ENCODE data around the gene MOB3A. TPM values are rescaled to one million over a fixed set of nuclear protein-coding genes. Genes with fewer than 3 reads are reported as not detected.

Gene MOB3A
- total and polyA plus RNA-seq, 2 of the 13 experiments (the other 11 are each of a cell fraction or from before 2014, with no cell fraction given): 3.5 to 17.8 TPM

DNA sequence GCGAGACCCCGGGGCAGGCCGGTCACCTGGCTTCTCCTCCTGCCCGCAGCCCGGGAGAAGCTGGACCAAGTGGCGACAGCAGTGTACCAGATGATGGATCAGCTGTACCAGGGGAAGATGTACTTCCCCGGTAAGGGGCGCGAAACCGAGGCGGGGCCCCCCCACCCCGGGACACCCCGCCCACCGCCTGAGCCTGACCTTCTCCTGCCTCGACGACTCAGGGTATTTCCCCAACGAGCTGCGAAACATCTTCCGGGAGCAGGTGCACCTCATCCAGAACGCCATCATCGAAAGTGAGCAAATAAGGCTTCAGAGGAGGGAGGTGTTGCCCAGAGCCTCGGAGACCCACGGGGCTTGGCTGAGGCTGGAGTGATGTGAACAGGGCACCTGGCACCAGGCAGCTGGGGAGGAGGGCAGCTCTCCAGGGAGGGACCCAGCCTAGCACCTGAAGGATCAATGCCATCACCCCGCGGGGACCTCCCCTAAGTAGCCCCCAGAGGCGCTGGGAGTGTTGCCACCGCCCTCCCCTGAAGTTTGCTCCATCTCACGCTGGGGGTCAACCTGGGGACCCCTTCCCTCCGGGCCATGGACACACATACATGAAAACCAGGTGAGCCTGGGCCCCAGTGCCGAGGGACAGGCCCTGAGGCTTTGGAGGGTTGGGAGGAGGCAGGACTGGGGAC is 1.2 kb upstream of the MOB3A start (continued):
- TF ChIP-seq, protein P1, sequence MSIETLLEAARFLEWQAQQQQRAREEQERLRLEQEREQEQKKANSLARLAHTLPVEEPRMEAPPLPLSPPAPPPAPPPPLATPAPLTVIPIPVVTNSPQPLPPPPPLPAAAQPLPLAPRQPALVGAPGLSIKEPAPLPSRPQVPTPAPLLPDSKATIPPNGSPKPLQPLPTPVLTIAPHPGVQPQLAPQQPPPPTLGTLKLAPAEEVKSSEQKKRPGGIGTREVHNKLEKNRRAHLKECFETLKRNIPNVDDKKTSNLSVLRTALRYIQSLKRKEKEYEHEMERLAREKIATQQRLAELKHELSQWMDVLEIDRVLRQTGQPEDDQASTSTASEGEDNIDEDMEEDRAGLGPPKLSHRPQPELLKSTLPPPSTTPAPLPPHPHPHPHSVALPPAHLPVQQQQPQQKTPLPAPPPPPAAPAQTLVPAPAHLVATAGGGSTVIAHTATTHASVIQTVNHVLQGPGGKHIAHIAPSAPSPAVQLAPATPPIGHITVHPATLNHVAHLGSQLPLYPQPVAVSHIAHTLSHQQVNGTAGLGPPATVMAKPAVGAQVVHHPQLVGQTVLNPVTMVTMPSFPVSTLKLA (IDR thresholded peaks at IDR 0.05): no peak
- TF ChIP-seq NCOA2 (CRISPR knock-in tag; IDR thresholded peaks at IDR 0.05) (no peak), PAX8 (CRISPR knock-in tag; IDR thresholded peaks at IDR 0.05; ENCODE audit: borderline replicate concordance) (no peak), ZNF329 (CRISPR knock-in tag; IDR thresholded peaks at IDR 0.05; ENCODE audit: low read depth) (0 out of 2 replicates have a peak, but pooled peaks have one; percentile 12)

DNA sequence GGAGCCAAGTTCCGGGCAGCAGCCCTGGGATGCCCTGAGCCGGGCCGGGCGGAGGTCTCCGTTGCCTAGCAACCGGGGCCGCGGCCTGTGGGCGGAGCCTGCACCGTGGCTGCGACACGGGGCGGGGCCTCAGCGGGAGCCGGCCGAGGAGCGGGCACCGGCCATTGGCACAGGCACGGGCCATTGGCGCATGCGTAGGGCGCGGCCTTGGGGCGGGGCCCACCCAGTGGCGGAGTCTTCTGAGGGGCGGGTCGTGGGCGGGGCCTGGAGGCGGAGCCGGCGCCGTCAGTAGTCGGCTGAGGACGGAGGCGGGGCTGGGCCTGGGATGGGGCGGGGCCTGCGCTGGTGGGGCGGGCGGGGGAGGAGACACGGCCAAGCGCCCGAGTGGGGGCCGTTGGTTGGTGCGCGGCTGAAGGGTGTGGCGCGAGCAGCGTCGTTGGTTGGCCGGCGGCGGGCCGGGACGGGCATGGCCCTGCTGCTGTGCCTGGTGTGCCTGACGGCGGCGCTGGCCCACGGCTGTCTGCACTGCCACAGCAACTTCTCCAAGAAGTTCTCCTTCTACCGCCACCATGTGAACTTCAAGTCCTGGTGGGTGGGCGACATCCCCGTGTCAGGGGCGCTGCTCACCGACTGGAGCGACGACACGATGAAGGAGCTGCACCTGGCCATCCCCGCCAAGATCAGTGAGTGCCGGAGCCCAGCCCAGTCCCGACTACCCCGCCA is 515 bp upstream of the MOB3A start, which contains the start of gene IZUMO4:
TSS of gene IZUMO4 (plus strand) at position 436 of the 723 bp plus-strand sequence. CDS start at position 467, 31 bp downstream.
- POLR2A ChIA-PET: no interaction called here
- H3K4me1 ChIP-seq (ENCODE audit: insufficient read depth, low read length): peaks cover 24% of the 10 kb centered on the region
- DNase-seq (ENCODE audit: low spot score) (peak; percentile 89), ATAC-seq (peak; percentile 94), FAIRE-seq (peak; percentile 32)
- WGBS (ENCODE audit: low lambda C conversion rate): no CpG with 5 or more reads among the region's 70 CpGs
- H4K20me1 ChIP-seq (ENCODE audit: insufficient read depth, low read length): no peaks in the 10 kb centered on the region
- no peaks in the 10 kb centered on the region for H3K27me3 ChIP-seq (ENCODE audit: control insufficient read depth in 1 of 2, insufficient read depth in 2 of 2, low read length in 2 of 2)
- H3K4me2 ChIP-seq (ENCODE audit: low read depth, low read length): peak within 1 kb of the TSS; percentile 99
- H3K79me2 ChIP-seq (ENCODE audit: insufficient read depth, low read length): peaks cover 7% of the 10 kb centered on the region
- H3K4me3 ChIP-seq (replicated peaks in 1 of 3; ENCODE audit: insufficient read depth in 1 of 3, low read depth in 2 of 3, low read length in 3 of 3): peak within 1 kb of the TSS; percentile 73 to 86 (median 81)
- CTCF ChIA-PET (ENCODE audit: low intra/inter-chr PET ratio, low total read pairs): no interaction called here
- H3K9ac ChIP-seq (ENCODE audit: insufficient read depth, low read depth, low read length): peak within 1 kb of the TSS; percentile 77
- H2AFZ ChIP-seq (ENCODE audit: low read length): no peak within 1 kb of the TSS
- H3K36me3 ChIP-seq (replicated peaks in 1 of 2; ENCODE audit: control insufficient read depth in 1 of 2, insufficient read depth in 2 of 2, low read length in 2 of 2): peaks cover 11 to 22% of the 10 kb centered on the region in 2 experiments; a peak in 4 of 5 replicates
- peak within 1 kb of the TSS; percentile 83 for H3K27ac ChIP-seq (ENCODE audit: extremely low read length, insufficient read depth, low read length)
- H3K9me3 ChIP-seq (ENCODE audit: low read length): no peaks in the 10 kb centered on the region
- no TSS peak for BruUV-seq (replicated peaks)
- intact Hi-C loops (cut with micrococcal nuclease; ENCODE audit: unreplicated experiment) (no loop called here), in situ Hi-C loops (cut with HindIII; ENCODE audit: extremely low pct_ligation_motif_present, low pct_unique_long_range_greater_than_20kb) (no loop called here)
- TF ChIP-seq ZNF326 (CRISPR knock-in tag; IDR thresholded peaks at IDR 0.05; ENCODE audit: borderline replicate concordance) (no peak), ONECUT2 (CRISPR knock-in tag; IDR thresholded peaks at IDR 0.05) (no peak), TAF1 (CRISPR knock-in tag; IDR thresholded peaks at IDR 0.05) (peak; percentile 13; the same call in 1 of the 2 replicates), ZMYM4 (CRISPR knock-in tag; IDR thresholded peaks at IDR 0.05) (no peak), ZNF552 (CRISPR knock-in tag; IDR thresholded peaks at IDR 0.05; ENCODE audit: borderline replicate concordance) (no peak), RELA (CRISPR knock-in tag; IDR thresholded peaks at IDR 0.05) (no peak), CCDC6 (CRISPR knock-in tag; IDR thresholded peaks at IDR 0.05) (0 out of 2 replicates have a peak, but pooled peaks have one; percentile 22), SIN3A (IDR thresholded peaks at IDR 0.05; ENCODE audit: borderline replicate concordance, low read depth, low read length) (peak; percentile 69; the same call in 1 of the 2 replicates), ZMAT3 (CRISPR knock-in tag; conservative IDR thresholded peaks at IDR 0.05) (no peak), ZNF205 (CRISPR knock-in tag; IDR thresholded peaks at IDR 0.05) (no peak), ZNF724P (CRISPR knock-in tag; IDR thresholded peaks at IDR 0.05; ENCODE audit: borderline replicate concordance) (no peak), HCFC1 (IDR thresholded peaks at IDR 0.05; ENCODE audit: low read depth, low read length) (no peak; the same call in 1 of the 2 replicates), ZFX (CRISPR knock-in tag; IDR thresholded peaks at IDR 0.05; ENCODE audit: low read depth) (peak; percentile 9; the same call in 1 of the 2 replicates)
- TF ChIP-seq, protein P2, sequence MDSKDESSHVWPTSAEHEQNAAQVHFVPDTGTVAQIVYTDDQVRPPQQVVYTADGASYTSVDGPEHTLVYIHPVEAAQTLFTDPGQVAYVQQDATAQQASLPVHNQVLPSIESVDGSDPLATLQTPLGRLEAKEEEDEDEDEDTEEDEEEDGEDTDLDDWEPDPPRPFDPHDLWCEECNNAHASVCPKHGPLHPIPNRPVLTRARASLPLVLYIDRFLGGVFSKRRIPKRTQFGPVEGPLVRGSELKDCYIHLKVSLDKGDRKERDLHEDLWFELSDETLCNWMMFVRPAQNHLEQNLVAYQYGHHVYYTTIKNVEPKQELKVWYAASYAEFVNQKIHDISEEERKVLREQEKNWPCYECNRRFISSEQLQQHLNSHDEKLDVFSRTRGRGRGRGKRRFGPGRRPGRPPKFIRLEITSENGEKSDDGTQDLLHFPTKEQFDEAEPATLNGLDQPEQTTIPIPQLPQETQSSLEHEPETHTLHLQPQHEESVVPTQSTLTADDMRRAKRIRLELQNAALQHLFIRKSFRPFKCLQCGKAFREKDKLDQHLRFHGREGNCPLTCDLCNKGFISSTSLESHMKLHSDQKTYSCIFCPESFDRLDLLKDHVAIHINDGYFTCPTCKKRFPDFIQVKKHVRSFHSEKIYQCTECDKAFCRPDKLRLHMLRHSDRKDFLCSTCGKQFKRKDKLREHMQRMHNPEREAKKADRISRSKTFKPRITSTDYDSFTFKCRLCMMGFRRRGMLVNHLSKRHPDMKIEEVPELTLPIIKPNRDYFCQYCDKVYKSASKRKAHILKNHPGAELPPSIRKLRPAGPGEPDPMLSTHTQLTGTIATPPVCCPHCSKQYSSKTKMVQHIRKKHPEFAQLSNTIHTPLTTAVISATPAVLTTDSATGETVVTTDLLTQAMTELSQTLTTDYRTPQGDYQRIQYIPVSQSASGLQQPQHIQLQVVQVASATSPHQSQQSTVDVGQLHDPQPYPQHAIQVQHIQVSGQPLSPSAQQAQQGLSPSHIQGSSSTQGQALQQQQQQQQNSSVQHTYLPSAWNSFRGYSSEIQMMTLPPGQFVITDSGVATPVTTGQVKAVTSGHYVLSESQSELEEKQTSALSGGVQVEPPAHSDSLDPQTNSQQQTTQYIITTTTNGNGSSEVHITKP (CRISPR knock-in tag; IDR thresholded peaks at IDR 0.05; ENCODE audit: low read depth): no peak

All from HepG2 (cell line).